Stomach (tissue), 9 donors: Measurements from ENCODE around the gene BTBD9. TPM values are rescaled to one million over a fixed set of nuclear protein-coding genes. Genes with fewer than 3 reads are reported as not detected.
A peak's percentile ranks its signal among the peaks of the same experiment; 100 is the strongest.

ENCODE experiments used
- DNase-seq, 2 donors: peaks; one replicate each; pipeline versions ENCODE4 v3.0.0 to v3.0.0-alpha.2; 2013 to 2019
- H3K27ac ChIP-seq, 5 donors: fragments of 200-600 bp in 4 of 5; sonication (generic) in 4 of 5; one replicate each; pipeline ENCODE4 v1.5.1; 2013 to 2019; ENCODE audit warnings: mild to moderate bottlenecking in 1 of 5, moderate library complexity in 1 of 5
- H3K27me3 ChIP-seq, 3 donors: fragments of 200-600 bp; sonication (generic); one replicate each; pipeline ENCODE4 v1.5.1; 2017 to 2019; ENCODE audit warnings: mixed run types in 1 of 3
- H3K36me3 ChIP-seq, 4 donors: fragments of 200-600 bp; sonication (generic); 1 replicate in 3 of 4; 2 replicates in 1 of 4; pipeline ENCODE4 v1.5.1; 2016 to 2019
- H3K4me1 ChIP-seq, 4 donors: fragments of 200-600 bp; sonication (generic); one replicate each; pipeline ENCODE4 v1.5.1; 2016 to 2019
- H3K4me3 ChIP-seq, 4 donors: fragments of 200-600 bp; sonication (generic) in 3 of 4; one replicate each; pipeline ENCODE4 v1.5.1; 2016 to 2019; ENCODE audit warnings: mild to moderate bottlenecking in 1 of 4
- H3K9me3 ChIP-seq, 4 donors: fragments of 200-600 bp; sonication (generic); one replicate each; pipeline ENCODE4 v1.5.1; 2016 to 2019
- EP300 ChIP-seq: sonication (generic); formaldehyde crosslinking; IDR thresholded peaks from one replicate; pipeline ENCODE4 v1.6.1; 2017; ENCODE audit warnings: antibody characterized with exemption
- POLR2A ChIP-seq, 4 donors: fragments of 450-650 bp; IDR thresholded peaks; one replicate each; pipeline ENCODE4 v1.6.1; 2016; ENCODE audit warnings: antibody characterized with exemption in 4 of 4, control low read depth in 2 of 4, mild to moderate bottlenecking in 1 of 4, moderate library complexity in 1 of 4
- POLR2AphosphoS5 ChIP-seq, 3 donors: sonication (generic); formaldehyde crosslinking; IDR thresholded peaks; one replicate each; pipeline ENCODE4 v1.6.1; 2016; ENCODE audit warnings: antibody characterized with exemption in 3 of 3
- WGBS, 5 donors: extraction: QIAGEN DNeasy Blood & Tissue Kit in 3 of 5; methylation state at CpG; one replicate each; pipeline versions ENCODE4 v1.1.5 to v1.1.7; 2013 to 2018; 5-methylcytosine and 5-hydroxymethylcytosine counted together
- intact Hi-C: fragments of 100-400 bp; cut with DNase I; formaldehyde crosslinking; loops from one replicate; pipeline ENCODE4 v1.15.1; 2023; ENCODE audit warnings: low total_unique reads
- polyA plus RNA-seq, 3 donors: library from polyadenylated mRNA; stranded (reverse); fragments of 200-250 nt; gene quantifications; one replicate each; pipeline ENCODE4 v1.2.3, GENCODE V29; 2013
- total RNA-seq, 5 donors: library from RNA; depleted of rRNA; stranded (reverse); fragments of >200 nt; gene quantifications; one replicate each; pipeline versions ENCODE4 v1.1.0 to v1.2.3, GENCODE V29; 2014 to 2016
- TF ChIP-seq, protein P1 (sequence below), 7 experiments: fragments of 450-650 bp in 4 of 7; fragments of 200-600 bp in 3 of 7; sonication (generic) in 3 of 7; IDR thresholded peaks; one replicate each; pipeline ENCODE4 v1.5.1; 2016 to 2019; ENCODE audit warnings: antibody characterized with exemption in 7 of 7, control low read depth in 2 of 7, mild to moderate bottlenecking in 1 of 7
- donor health status: healthy with polysubstance abuse.
- donor health status: Bipolar disorder and iron deficiency.
- donor health status: healthy.

BTBD9 gene
- total and polyA plus RNA-seq, 8 donors: 1.4 to 90.2 (median 6.8) TPM

DNA sequence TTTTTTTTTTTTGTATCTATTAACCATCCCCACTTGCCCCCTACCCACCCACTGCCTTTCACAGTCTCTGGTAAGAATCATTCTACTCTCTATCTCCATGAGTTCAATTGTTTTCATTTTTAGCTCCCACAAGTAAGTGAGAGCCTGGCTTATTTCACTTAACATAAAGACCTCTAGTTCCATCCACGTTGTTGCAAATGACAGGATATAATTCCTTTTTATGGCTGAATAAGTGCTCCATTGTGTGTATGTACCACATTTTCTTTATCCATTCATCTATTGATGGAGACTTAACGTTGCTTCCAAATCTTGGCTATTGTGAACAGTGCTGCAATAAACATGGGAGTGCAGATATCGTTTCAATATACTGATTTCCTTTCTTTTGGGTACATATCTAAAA, 328.5 kb downstream of the BTBD9 start:
- Histone ChIP-seq H3K27ac (no peak overlapping the region), H3K4me1 (peaks cover 0 to 21% (median 6%) of the 10 kb centered on the region in 4 donors), H3K9me3 (no peaks in the 10 kb centered on the region), H3K27me3 (no peaks in the 10 kb centered on the region), H3K4me3 (no peak overlapping the region), H3K36me3 (no peaks in the 10 kb centered on the region)
- TF ChIP-seq POLR2AphosphoS5 (IDR thresholded peaks at IDR 0.05) (no peak), POLR2A (IDR thresholded peaks at IDR 0.05) (no peak), EP300 (no peak)
- TF ChIP-seq, protein P1, sequence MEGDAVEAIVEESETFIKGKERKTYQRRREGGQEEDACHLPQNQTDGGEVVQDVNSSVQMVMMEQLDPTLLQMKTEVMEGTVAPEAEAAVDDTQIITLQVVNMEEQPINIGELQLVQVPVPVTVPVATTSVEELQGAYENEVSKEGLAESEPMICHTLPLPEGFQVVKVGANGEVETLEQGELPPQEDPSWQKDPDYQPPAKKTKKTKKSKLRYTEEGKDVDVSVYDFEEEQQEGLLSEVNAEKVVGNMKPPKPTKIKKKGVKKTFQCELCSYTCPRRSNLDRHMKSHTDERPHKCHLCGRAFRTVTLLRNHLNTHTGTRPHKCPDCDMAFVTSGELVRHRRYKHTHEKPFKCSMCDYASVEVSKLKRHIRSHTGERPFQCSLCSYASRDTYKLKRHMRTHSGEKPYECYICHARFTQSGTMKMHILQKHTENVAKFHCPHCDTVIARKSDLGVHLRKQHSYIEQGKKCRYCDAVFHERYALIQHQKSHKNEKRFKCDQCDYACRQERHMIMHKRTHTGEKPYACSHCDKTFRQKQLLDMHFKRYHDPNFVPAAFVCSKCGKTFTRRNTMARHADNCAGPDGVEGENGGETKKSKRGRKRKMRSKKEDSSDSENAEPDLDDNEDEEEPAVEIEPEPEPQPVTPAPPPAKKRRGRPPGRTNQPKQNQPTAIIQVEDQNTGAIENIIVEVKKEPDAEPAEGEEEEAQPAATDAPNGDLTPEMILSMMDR (IDR thresholded peaks at IDR 0.05): no peak
- no peak for DNase-seq
- WGBS, 5 donors: 76 to 88% (median 83%) methylated on average over 3 of the region's 3 CpGs
- intact Hi-C loops: no loop called here

GRCh38 chr6:38310061-38310460, 329.7 kb downstream of the BTBD9 start:
- TF ChIP-seq POLR2AphosphoS5 (IDR thresholded peaks at IDR 0.05) (no peak), EP300 (no peak), POLR2A (IDR thresholded peaks at IDR 0.05) (no peak)
- TF ChIP-seq, protein P1 (IDR thresholded peaks at IDR 0.05): no peak
- peaks cover 0 to 21% (median 6%) of the 10 kb centered on the region in 4 donors for H3K4me1 ChIP-seq
- intact Hi-C loops: no loop called here
- H3K27me3 ChIP-seq: no peaks in the 10 kb centered on the region
- DNase-seq: no peak
- H3K36me3 ChIP-seq: no peaks in the 10 kb centered on the region
- no peaks in the 10 kb centered on the region for H3K9me3 ChIP-seq
- H3K27ac ChIP-seq: no peak overlapping the region
- H3K4me3 ChIP-seq: no peak overlapping the region
- 69 to 90% (median 86%) methylated on average over 5 of the region's 5 CpGs for WGBS, 5 donors

DNA sequence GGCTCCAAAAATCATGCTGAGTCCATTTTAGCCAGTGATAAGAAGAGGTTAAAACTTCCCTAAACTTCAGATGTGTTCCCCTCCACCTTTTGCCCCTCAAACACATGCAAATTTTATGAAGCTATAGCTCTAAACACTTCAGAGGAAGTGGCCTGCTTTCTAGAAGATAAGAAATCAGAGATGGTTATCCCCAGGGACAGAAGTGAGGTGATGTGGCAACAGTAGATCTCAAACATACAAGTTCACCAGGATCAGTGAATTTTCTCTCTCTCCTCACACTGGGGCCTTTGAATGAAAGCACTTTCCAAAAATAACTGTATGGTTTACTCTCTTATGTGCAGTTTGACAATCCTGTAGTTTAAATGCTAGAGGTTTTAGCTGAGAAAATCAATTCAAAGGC, 332.0 kb downstream of the BTBD9 start:
- Histone ChIP-seq H3K4me1 (peaks cover 0 to 21% (median 6%) of the 10 kb centered on the region in 4 donors), H3K27me3 (no peaks in the 10 kb centered on the region), H3K4me3 (no peak overlapping the region), H3K36me3 (no peaks in the 10 kb centered on the region), H3K9me3 (no peaks in the 10 kb centered on the region), H3K27ac (no peak overlapping the region)
- intact Hi-C loops: no loop called here
- DNase-seq: no peak
- TF ChIP-seq POLR2A (IDR thresholded peaks at IDR 0.05): no peak
- TF ChIP-seq POLR2AphosphoS5 (IDR thresholded peaks at IDR 0.05): no peak
- TF ChIP-seq, protein P1 (IDR thresholded peaks at IDR 0.05): no peak
- TF ChIP-seq EP300: no peak

DNA sequence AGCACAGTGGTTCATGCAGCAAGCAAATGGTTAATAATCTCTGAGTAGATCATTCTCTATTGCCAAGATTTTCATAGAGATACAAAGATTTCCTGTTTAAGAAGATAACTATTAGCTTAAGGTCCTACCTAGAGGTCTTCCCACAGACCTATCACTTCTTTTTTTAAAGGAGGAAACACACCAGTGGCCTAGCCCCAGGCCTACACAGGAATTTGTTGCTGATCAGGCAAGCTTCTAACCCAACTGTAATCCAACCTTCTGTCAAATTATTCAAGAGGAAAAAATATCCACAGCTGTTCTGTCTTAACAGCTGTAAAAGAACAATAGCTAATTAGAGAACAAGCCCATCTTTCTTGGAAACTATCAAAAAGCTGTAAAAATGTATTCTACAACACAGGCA, 332.8 kb downstream of the BTBD9 start:
- no peaks in the 10 kb centered on the region for H3K9me3 ChIP-seq
- no peak overlapping the region for H3K27ac ChIP-seq
- TF ChIP-seq, protein P1 (IDR thresholded peaks at IDR 0.05): no peak
- no peak for TF ChIP-seq POLR2AphosphoS5 (IDR thresholded peaks at IDR 0.05)
- no peak for TF ChIP-seq POLR2A (IDR thresholded peaks at IDR 0.05)
- TF ChIP-seq EP300: no peak
- DNase-seq: peak in 1 of 2 donors; percentile 22
- intact Hi-C loops: no loop called here
- no peaks in the 10 kb centered on the region for H3K36me3 ChIP-seq
- H3K4me3 ChIP-seq: no peak overlapping the region
- peaks cover 0 to 21% (median 6%) of the 10 kb centered on the region in 4 donors for H3K4me1 ChIP-seq
- no peaks in the 10 kb centered on the region for H3K27me3 ChIP-seq
